ENCODE measurements around the gene KRT34.

GRCh38 chr17:41395611-41396010, 13.5 kb upstream of the KRT34 start:
- TF ChIP-seq CTCF (IDR thresholded peaks at IDR 0.05; ENCODE audit: low read depth, low read length) = no peak
- TF ChIP-seq POLR2A (IDR thresholded peaks at IDR 0.05; ENCODE audit: extremely low read depth, insufficient read length) = no peak
